ENCODE measurements around the gene EBP.
"Not testable (repeated sequence)": the region's sequence is repeated elsewhere in the genome, so short reads cannot be mapped to it uniquely, and the experiment has no call there.

EBP gene

GRCh38 chrX:48492293-48492910 lies 29.2 kb upstream of the EBP start:
- DNase-seq (ENCODE audit: low spot score) = no peak

DNA sequence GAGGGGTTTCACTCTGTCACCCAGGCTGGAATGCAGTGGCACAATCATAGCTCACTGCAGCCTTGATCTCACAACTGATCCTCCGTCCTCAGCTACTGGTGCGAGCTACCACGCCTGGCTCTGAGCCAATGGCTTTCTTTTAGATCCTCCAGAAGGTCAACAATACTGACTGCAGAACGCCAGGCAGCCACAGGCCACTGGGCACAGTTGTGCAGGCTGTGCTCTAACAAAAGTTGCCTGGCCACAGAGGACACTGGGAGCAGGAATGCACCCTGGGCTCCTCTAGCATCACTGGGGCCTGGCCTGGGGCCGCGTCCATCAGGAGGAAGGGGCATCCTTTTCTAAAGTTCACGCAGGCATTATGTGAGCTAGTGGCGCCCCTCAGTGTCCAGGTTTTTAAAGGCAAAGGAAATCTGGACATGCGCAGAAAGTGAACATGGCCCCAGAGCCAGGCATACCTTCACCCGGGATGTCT lies 27.7 kb upstream of the EBP start:
- DNase-seq (ENCODE audit: low spot score) = peak; percentile 57

- DNase-seq (ENCODE audit: low spot score) = no peak
These were observed 24.9 kb upstream of the EBP start for GRCh38 chrX:48496660-48497059.

GRCh38 chrX:48497871-48498270 lies 23.7 kb upstream of the EBP start:
- no peak for DNase-seq (ENCODE audit: low spot score)

DNA sequence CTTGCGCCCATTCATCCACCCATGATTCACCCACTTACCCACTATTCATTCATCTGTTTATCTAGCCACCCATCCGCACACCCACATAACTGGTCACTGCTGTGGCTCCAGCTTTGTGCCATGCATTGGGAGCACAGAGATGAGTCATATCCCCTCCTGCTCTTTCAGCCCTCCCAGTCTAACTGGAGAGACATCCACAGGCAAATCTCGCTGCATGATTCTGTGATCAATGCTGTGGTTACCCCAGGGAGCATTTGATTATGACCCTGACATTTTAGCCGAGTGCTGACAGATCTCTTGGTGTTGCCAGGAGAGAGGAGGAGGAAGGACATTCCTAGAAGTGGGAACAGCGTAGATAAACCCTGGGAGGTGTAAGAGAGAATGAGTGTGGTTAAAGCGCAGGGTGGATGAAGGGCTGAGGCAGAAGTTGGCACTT lies 23.2 kb upstream of the EBP start:
- DNase-seq (ENCODE audit: low spot score) = no peak

- DNase-seq (ENCODE audit: low spot score) = no peak
These were observed 17.3 kb upstream of the EBP start for GRCh38 chrX:48504261-48504660.

DNA sequence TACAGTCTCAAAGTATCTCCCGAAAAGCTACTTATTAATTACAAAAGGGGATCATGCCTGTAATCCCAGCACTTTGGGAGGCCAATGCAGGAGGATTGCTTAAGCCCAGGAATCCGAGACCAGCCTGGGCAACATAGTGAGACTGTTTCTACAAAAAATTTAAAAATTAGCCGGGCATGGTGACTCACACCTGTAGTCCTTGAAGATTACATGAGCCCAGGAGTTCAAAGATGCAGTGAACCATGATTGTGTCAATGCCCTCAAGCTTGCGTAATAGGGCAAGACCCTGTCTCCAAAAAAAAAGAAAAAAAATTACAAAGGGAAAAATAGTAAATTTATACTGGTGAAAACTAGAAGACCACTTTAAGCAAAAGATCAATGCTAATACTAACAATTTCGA lies 16.1 kb upstream of the EBP start:
- DNase-seq (ENCODE audit: low spot score) = no peak

- no peak for DNase-seq (ENCODE audit: low spot score)
These were observed 14.4 kb upstream of the EBP start for GRCh38 chrX:48507246-48507645.

GRCh38 chrX:48508400-48509244 lies 13.0 kb upstream of the EBP start, which contains the start of gene PORCN:
TSS of gene PORCN (plus strand) at chrX:48508992. CDS start at chrX:48509821, 829 bp downstream.
- peak; percentile 47 for DNase-seq (ENCODE audit: low spot score)

DNA sequence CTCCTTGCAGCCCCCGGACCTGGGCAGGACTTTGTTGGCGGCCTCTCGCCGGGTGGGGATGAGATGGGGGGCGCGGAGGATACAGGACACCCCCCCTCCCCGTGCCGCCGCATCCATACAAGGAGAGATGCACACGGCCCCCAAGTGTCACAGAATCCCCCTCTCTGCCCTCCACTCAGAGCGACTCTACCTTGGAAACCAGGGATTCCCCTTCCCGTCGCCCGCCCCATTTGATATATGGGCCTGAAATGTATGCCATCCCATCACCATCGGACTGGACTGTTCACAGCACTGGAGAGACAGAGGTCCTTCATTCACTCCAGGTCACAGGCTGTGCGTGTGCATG lies 12.4 kb upstream of the EBP start:
- DNase-seq (ENCODE audit: low spot score) = no peak

DNA sequence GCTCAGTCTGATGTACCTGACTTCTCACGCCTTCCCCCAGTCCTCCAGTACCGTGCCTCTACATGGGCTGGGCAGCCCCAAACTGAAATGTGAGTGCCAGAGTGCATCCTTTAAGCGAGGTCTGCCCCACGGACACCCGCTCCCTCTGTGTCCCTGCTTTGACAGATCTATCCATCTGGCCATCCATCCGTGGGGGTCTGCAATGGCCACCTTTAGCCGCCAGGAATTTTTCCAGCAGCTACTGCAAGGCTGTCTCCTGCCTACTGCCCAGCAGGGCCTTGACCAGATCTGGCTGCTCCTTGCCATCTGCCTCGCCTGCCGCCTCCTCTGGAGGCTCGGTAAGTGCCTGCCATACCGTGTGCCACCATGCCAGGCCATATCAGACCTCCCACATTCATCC lies 12.0 kb upstream of the EBP start:
- no peak for DNase-seq (ENCODE audit: low spot score)

- no peak for DNase-seq (ENCODE audit: low spot score)
These were observed 10.0 kb upstream of the EBP start for GRCh38 chrX:48511560-48511959.

DNA sequence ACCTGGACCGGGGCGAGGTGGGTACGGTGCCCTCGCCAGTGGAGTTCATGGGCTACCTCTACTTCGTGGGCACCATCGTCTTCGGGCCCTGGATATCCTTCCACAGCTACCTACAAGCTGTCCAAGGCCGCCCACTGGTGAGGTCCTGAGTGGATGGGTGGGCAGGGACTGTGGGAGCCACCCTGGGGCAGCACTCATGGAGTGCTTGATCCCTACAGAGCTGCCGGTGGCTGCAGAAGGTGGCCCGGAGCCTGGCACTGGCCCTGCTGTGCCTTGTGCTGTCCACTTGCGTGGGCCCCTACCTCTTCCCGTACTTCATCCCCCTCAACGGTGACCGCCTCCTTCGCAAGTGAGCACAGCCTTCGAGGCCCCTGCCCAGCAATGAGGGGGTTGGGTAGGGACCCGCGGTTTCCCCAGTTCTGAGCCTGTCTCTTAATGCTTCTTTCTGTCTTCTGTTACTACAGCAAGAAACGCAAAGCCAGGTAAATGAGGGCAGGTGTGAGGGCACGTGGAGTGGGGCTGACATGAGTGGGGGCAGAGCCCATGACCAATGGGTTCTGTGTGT lies 9.2 kb upstream of the EBP start:
- DNase-seq (ENCODE audit: low spot score) = no peak

DNA sequence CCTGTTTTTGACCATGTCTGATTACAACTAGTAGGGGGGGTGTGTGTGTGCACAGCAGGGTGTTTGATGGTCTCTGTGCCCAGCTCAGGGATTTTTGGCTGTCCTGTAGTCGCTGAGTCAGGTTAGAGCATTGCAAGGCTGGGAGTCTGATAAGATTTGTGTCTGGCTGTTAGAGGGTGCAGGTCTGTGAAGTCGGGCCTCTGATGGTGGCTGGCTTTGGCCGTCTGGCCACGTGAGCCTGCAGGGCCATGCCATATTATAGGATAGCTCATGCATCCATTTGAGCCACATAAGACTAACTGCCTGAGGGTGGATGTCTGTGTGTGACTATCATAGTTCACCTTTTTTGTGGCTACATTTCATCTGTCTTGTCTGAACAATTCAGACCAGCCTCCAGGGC lies 7.9 kb upstream of the EBP start:
- DNase-seq (ENCODE audit: low spot score) = no peak

GRCh38 chrX:48514126-48514806 lies 7.3 kb upstream of the EBP start:
- no peak for DNase-seq (ENCODE audit: low spot score)

DNA sequence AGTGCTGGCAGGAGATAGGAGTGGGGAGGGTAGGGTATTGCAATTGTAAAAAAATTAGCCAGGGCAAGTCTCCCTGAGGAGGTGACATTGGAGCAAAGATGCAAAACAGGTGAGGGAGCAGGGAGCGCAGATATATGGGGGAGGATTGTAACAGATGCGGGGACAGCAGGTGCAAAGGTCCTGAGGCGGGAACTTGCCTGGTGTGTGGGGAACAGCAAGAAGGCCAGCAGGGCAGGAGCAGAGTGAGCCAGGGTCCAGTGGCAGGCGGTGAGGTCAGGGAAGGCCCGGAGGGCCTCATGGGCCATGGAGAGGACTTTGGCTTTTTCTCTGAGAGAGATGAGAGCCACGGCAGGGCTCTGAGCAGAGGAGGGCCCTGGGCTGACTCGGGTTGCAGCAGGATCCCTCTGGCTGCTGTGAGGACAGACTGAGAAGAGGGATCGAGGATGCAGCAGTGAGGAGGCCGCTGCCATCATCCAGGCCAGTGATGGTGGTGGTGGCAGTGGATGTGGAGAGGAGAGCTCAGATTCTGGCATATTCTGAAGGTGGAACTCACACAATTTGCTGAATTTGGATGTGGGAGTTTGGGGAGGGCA lies 6.6 kb upstream of the EBP start:
- no peak for DNase-seq (ENCODE audit: low spot score)

DNA sequence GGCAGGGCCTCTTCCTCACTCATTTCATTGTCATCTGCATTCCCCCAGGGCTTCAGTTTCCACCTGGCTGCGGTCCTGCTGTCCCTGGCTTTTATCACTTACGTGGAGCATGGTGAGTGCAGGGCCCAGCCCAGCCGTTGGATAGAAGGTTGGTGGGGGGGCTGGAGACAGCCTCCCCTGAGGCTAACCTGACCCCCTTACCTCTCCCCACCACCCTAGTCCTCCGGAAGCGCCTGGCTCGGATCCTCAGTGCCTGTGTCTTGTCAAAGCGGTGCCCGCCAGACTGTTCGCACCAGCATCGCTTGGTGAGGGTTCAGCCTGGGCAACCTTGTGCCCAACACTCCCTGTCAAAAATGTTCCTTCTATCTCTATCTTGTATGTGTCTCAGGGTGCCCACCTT lies 5.8 kb upstream of the EBP start:
- DNase-seq (ENCODE audit: low spot score) = no peak

DNA sequence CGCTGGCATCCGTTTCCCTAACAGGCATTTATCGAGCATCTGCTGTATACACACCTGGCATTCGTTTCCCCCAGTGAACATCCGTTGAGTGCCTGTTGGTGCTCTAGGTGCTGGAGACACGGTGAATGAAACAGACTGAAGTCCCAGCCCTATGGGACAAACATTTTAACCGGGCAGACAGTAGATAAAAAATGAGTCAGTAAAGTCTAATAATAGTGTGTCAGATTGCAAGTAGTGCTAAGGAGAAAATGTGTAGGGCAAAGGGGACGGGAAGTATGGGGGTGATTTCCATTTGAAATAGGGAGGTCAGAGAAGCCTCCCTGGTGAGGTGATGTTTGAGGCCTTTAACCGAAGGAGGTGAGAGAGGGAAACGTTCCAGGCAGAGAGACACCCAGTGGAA lies 5.3 kb upstream of the EBP start:
- DNase-seq (ENCODE audit: low spot score) = no peak

GRCh38 chrX:48516987-48517386 lies 4.6 kb upstream of the EBP start:
- DNase-seq (ENCODE audit: low spot score) = no peak

DNA sequence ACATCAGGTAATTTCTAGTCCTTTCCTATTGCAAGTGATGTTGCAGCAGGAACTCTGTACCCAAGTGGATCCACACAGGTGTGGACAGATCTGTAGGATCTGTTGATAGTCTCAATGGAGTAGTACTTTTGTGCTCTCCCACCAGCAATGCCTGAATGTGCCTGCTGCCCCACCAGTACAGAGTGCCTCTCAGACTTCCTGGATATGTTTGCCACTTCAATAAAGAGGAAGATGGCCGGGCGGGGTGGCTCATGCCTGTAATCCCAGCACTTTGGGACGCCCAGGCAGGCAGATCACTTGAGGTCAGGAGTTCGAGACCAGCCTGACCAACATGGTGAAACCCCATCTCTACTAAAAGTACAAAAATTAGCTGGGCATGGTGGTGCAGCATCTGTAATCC lies 2.1 kb upstream of the EBP start:
- not testable (repeated sequence) for DNase-seq (ENCODE audit: low spot score)

DNA sequence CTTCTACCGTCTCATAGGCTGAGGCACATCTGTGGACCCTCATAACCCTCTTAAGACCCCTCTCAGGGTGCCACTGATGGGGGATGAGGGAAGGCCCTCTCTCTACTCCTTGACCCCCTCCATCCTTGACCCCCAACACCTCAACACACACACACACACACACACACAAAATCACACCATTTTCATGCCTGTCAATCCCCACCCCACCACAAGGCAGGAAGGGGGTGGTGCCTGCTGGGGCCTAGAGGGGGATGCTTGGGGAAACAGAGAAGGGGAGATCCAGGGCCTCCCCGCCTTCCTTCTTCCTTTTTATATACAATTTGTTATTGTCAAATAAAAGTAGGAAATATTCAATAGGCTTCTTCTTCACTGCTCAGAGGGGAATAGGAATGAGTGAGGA lies 1.2 kb upstream of the EBP start:
- DNase-seq (ENCODE audit: low spot score) = no peak

GRCh38 chrX:48520976-48521352 lies 644 bp upstream of the EBP start:
- peak; percentile 78 for DNase-seq (ENCODE audit: low spot score)

Data from SK-N-DZ (cell line).